Vagina (tissue), 2 donors: Measurements from ENCODE around the gene RSPH9.

ENCODE experiments used
- CTCF ChIP-seq, 3 experiments: fragments of 450-650 bp in 2 of 3; fragments of 200-600 bp in 1 of 3; sonication (generic) in 1 of 3; IDR thresholded peaks; one replicate each; pipeline ENCODE4 v1.5.1; 2017 to 2019; ENCODE audit warnings: antibody characterized with exemption in 3 of 3, mild to moderate bottlenecking in 2 of 3, moderate library complexity in 2 of 3
- POLR2AphosphoS5 ChIP-seq, 2 donors: sonication (generic); formaldehyde crosslinking; IDR thresholded peaks; one replicate each; pipeline ENCODE4 v1.9.0; 2017; ENCODE audit warnings: antibody characterized with exemption in 2 of 2, mild to moderate bottlenecking in 2 of 2, low read depth in 1 of 2; ENCODE audit not compliant: insufficient read depth in 1 of 2

GRCh38 chr6:43606019-43606418 is 38.8 kb upstream of the RSPH9 start:
- TF ChIP-seq CTCF (IDR thresholded peaks at IDR 0.05) (no peak), POLR2AphosphoS5 (IDR thresholded peaks at IDR 0.05; ENCODE audit: insufficient read depth in 1 of 2, low read depth in 1 of 2) (no peak)
